Neural cell (in vitro differentiated cells): ENCODE data around the gene WDFY3. TPM values are rescaled to one million over a fixed set of nuclear protein-coding genes. Genes with fewer than 3 reads are reported as not detected.

ENCODE experiments used
- H2AFZ ChIP-seq: fragments of 200-600, 300-800 bp; sonication (generic), shearing (Covaris generic); 2 replicates; pipeline ENCODE4 v1.6.0; 2014; ENCODE audit warnings: low read depth, mild to moderate bottlenecking, antibody characterized with exemption, low read length, moderate library complexity
- H3F3A ChIP-seq: fragments of 200-600 bp; shearing (Covaris generic); 2 replicates; pipeline ENCODE4 v1.6.1; 2016; ENCODE audit warnings: mild to moderate bottlenecking, moderate library complexity, mixed read lengths, antibody characterized with exemption, low read length; ENCODE audit not compliant: insufficient read depth, poor library complexity, severe bottlenecking
- H3K27ac ChIP-seq: fragments of 200-600, 300-800 bp; sonication (generic), shearing (Covaris generic); 2 replicates; pipeline ENCODE4 v1.5.1; 2014; ENCODE audit warnings: mild to moderate bottlenecking, low read length, moderate library complexity
- H3K27me3 ChIP-seq: fragments of 300-800, 200-600 bp; sonication (generic), shearing (Covaris generic); 2 replicates; pipeline ENCODE4 v1.6.0; 2014; ENCODE audit warnings: mild to moderate bottlenecking, low read depth, low read length, moderate library complexity; ENCODE audit not compliant: insufficient read depth
- H3K36me3 ChIP-seq: fragments of 300-800, 200-600 bp; sonication (generic), shearing (Covaris generic); 2 replicates; pipeline ENCODE4 v1.5.1; 2014; ENCODE audit warnings: mild to moderate bottlenecking, antibody characterized with exemption, low read length, moderate library complexity; ENCODE audit not compliant: insufficient read depth
- H3K4me2 ChIP-seq: fragments of 300-800, 200-600 bp; sonication (generic), shearing (Covaris generic); 2 replicates; pipeline ENCODE4 v1.6.0; 2014; ENCODE audit warnings: mild to moderate bottlenecking, low read length
- H3K4me3 ChIP-seq: fragments of 300-800, 200-600 bp; sonication (generic), shearing (Covaris generic); 2 replicates; pipeline ENCODE4 v1.5.1; 2014; ENCODE audit warnings: mild to moderate bottlenecking, low read length, moderate library complexity
- H3K79me2 ChIP-seq: fragments of 200-600 bp; shearing (Covaris generic); replicated peaks from 2 replicates; pipeline ENCODE4 v1.6.0; 2014; ENCODE audit warnings: mild to moderate bottlenecking, low read length, moderate library complexity; ENCODE audit not compliant: insufficient read depth
- H3K9ac ChIP-seq: fragments of 300-800, 200-600 bp; sonication (generic), shearing (Covaris generic); 2 replicates; pipeline ENCODE4 v1.6.1; 2016; ENCODE audit warnings: mild to moderate bottlenecking, low read length, mixed read lengths
- H3K9me2 ChIP-seq: fragments of 200-600 bp; shearing (Covaris generic); 2 replicates; pipeline ENCODE4 v1.6.1; 2016; ENCODE audit warnings: mild to moderate bottlenecking, low read length, mixed read lengths; ENCODE audit not compliant: insufficient read depth
- H3K9me3 ChIP-seq: fragments of 200-600, 300-800 bp; sonication (generic), shearing (Covaris generic); 2 replicates; pipeline ENCODE4 v1.6.1; 2016; ENCODE audit warnings: mild to moderate bottlenecking, mixed run types, low read length, moderate library complexity, mixed read lengths
- H4K20me1 ChIP-seq: fragments of 200-600 bp; shearing (Covaris generic); 2 replicates; pipeline ENCODE4 v1.6.1; 2016; ENCODE audit warnings: mild to moderate bottlenecking, mixed run types; ENCODE audit not compliant: insufficient read depth
- EP300 ChIP-seq: fragments of 450-650 bp; conservative IDR thresholded peaks from 2 replicates; pipeline ENCODE4 v1.6.1; 2014; ENCODE audit warnings: antibody characterized with exemption, mild to moderate bottlenecking, moderate library complexity; ENCODE audit not compliant: poor library complexity, severe bottlenecking
- EZH2 ChIP-seq: fragments of 200-600, 300-800 bp; shearing (Covaris generic), sonication (generic); IDR thresholded peaks from 2 replicates; pipeline ENCODE4 v1.6.1; 2014; ENCODE audit warnings: antibody characterized with exemption, low read length, borderline replicate concordance, mild to moderate bottlenecking; ENCODE audit not compliant: insufficient read depth, poor library complexity, severe bottlenecking
- MXI1 ChIP-seq: fragments of 450-650 bp; conservative IDR thresholded peaks from 2 replicates; pipeline ENCODE4 v1.6.1; 2014; ENCODE audit warnings: antibody characterized with exemption, mild to moderate bottlenecking; ENCODE audit not compliant: poor library complexity, severe bottlenecking
- POLR2AphosphoS5 ChIP-seq: IDR thresholded peaks from 2 replicates; pipeline ENCODE4 v1.6.1; 2012
- RAD21 ChIP-seq: fragments of 450-650 bp; conservative IDR thresholded peaks from 2 replicates; pipeline ENCODE4 v1.6.1; 2014; ENCODE audit warnings: antibody characterized with exemption, mild to moderate bottlenecking, moderate library complexity
- REST ChIP-seq: IDR thresholded peaks from 2 replicates; pipeline ENCODE4 v1.6.1; 2012; ENCODE audit warnings: borderline replicate concordance
- SMC3 ChIP-seq: fragments of 450-650 bp; conservative IDR thresholded peaks from 2 replicates; pipeline ENCODE4 v1.6.1; 2014; ENCODE audit warnings: antibody characterized with exemption, mild to moderate bottlenecking, moderate library complexity; ENCODE audit not compliant: poor library complexity
- TAF1 ChIP-seq: IDR thresholded peaks from 2 replicates; pipeline ENCODE4 v1.6.1; 2012; ENCODE audit warnings: low read depth
- polyA plus RNA-seq: library from polyadenylated mRNA; depleted of rRNA; stranded (reverse); fragments of >200 nt; gene quantifications from 2 replicates; pipeline ENCODE4 v1.2.3, GENCODE V29; 2014
- TF ChIP-seq, protein P1 (sequence below): fragments of 450-650 bp; IDR thresholded peaks from 2 replicates; pipeline ENCODE4 v1.5.1; 2014; ENCODE audit warnings: antibody characterized with exemption, mild to moderate bottlenecking, moderate library complexity; ENCODE audit not compliant: poor library complexity, severe bottlenecking

WDFY3 gene
- polyA plus RNA-seq, 1 donor from 2014 or later = 39.8 TPM

GRCh38 chr4:84940960-84941359 is 25.5 kb downstream of the WDFY3 start:
- H4K20me1 ChIP-seq = no peaks in the 10 kb centered on the region
- no peak overlapping the region for H2AFZ ChIP-seq
- H3K9ac ChIP-seq = no peak overlapping the region
- no peaks in the 10 kb centered on the region for H3K9me2 ChIP-seq
- H3K27me3 ChIP-seq = no peaks in the 10 kb centered on the region
- H3K79me2 ChIP-seq = peaks cover 85% of the 10 kb centered on the region
- no peak overlapping the region for H3K4me2 ChIP-seq
- peaks cover 7% of the 10 kb centered on the region for H3K36me3 ChIP-seq
- H3K9me3 ChIP-seq = no peaks in the 10 kb centered on the region
- H3K27ac ChIP-seq = no peak overlapping the region
- TF ChIP-seq POLR2AphosphoS5 = no peak
- no peak for TF ChIP-seq EZH2
- TF ChIP-seq EP300 = no peak
- no peak for TF ChIP-seq RAD21
- H3F3A ChIP-seq = no peaks in the 10 kb centered on the region
- H3K4me3 ChIP-seq = no peak overlapping the region

GRCh38 chr4:84939113-84939512 is 27.4 kb downstream of the WDFY3 start:
- no peak overlapping the region for H3K4me3 ChIP-seq
- H3K4me2 ChIP-seq = no peak overlapping the region

DNA sequence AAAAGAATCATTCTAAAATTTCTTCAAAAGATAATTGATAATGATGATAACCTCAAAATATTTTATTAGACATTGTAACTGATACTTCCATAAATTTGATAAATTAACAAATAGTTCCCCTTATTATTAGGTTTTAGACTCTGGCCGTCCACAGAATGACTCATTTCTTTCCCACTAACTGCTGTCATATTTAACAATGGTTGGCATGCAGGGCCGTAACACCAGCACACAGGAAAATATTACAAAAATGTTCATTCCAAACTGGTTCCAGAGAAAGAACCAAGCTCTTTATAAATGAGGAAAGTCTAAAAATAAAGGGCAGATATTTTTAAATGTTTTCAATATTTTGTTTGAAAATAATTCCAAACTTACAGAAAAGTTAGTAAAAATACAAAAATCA is 28.2 kb downstream of the WDFY3 start:
- H4K20me1 ChIP-seq = no peaks in the 10 kb centered on the region
- no peaks in the 10 kb centered on the region for H3K9me3 ChIP-seq
- no peak overlapping the region for H3K27ac ChIP-seq
- H3K4me2 ChIP-seq = no peak overlapping the region
- H3K79me2 ChIP-seq = peaks cover 84% of the 10 kb centered on the region
- H3F3A ChIP-seq = no peaks in the 10 kb centered on the region
- H3K4me3 ChIP-seq = no peak overlapping the region
- H3K9ac ChIP-seq = no peak overlapping the region
- no peaks in the 10 kb centered on the region for H3K27me3 ChIP-seq
- no peaks in the 10 kb centered on the region for H3K9me2 ChIP-seq
- no peak for TF ChIP-seq REST
- no peak overlapping the region for H2AFZ ChIP-seq
- peaks cover 7% of the 10 kb centered on the region for H3K36me3 ChIP-seq

More at GRCh38 chr4:84939113-84939512, 27.4 kb downstream of the WDFY3 start:
- no peak for TF ChIP-seq RAD21
- TF ChIP-seq POLR2AphosphoS5 = no peak
- no peak for TF ChIP-seq TAF1
- TF ChIP-seq MXI1 = no peak
- TF ChIP-seq EZH2 = no peak
- TF ChIP-seq, protein P1, sequence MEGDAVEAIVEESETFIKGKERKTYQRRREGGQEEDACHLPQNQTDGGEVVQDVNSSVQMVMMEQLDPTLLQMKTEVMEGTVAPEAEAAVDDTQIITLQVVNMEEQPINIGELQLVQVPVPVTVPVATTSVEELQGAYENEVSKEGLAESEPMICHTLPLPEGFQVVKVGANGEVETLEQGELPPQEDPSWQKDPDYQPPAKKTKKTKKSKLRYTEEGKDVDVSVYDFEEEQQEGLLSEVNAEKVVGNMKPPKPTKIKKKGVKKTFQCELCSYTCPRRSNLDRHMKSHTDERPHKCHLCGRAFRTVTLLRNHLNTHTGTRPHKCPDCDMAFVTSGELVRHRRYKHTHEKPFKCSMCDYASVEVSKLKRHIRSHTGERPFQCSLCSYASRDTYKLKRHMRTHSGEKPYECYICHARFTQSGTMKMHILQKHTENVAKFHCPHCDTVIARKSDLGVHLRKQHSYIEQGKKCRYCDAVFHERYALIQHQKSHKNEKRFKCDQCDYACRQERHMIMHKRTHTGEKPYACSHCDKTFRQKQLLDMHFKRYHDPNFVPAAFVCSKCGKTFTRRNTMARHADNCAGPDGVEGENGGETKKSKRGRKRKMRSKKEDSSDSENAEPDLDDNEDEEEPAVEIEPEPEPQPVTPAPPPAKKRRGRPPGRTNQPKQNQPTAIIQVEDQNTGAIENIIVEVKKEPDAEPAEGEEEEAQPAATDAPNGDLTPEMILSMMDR = no peak
- TF ChIP-seq SMC3 = no peak
- no peaks in the 10 kb centered on the region for H3K27me3 ChIP-seq
- H3F3A ChIP-seq = no peaks in the 10 kb centered on the region
- H3K9ac ChIP-seq = no peak overlapping the region
- no peak overlapping the region for H2AFZ ChIP-seq
- no peak overlapping the region for H3K27ac ChIP-seq
- H3K36me3 ChIP-seq = peaks cover 7% of the 10 kb centered on the region
- H3K9me2 ChIP-seq = no peaks in the 10 kb centered on the region
- H4K20me1 ChIP-seq = no peaks in the 10 kb centered on the region
- no peaks in the 10 kb centered on the region for H3K9me3 ChIP-seq
- peaks cover 86% of the 10 kb centered on the region for H3K79me2 ChIP-seq
